ENCODE measurements around the gene KMT2A.

The KMT2A gene

DNA sequence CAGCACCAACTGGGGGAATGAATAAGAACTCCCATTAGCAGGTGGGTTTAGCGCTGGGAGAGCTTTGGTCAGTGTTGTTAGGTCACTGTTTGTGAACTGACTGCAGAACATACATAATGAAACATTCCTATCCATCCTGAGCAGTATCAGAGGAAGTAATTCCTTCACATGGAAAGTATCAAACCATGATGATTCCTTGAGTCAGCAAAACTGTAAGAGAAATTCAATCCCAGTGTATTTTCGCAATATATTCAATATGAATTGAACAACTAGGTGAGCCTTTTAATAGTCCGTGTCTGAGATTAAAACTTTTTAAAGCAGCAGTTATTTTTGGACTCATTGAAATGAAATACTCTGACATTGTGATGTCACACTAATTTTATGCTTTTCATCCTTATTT is 48.1 kb downstream of the KMT2A start:
- no peak for DNase-seq (ENCODE audit: low read depth in 2 of 3, low spot score in 1 of 3)

DNA sequence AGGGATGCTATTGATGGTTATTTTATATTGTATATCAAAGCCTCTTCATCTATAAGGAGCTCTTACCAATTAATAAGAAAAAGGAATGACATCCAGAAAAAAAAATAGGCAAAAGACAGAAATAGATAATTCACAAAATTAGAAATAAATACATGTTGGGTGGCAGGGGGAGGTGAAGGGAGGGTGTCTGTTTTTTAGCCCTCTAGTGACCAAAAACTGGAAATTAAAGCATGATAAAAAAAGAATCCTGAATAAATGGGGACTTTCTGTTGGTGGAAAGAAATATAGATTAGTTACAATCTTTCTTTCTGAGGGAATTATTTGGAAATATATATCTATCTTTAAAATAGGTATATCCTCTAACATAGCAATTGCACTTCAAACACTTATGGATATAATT is 49.0 kb downstream of the KMT2A start:
- no peak for DNase-seq (ENCODE audit: low read depth in 2 of 3, low spot score in 1 of 3)

DNA sequence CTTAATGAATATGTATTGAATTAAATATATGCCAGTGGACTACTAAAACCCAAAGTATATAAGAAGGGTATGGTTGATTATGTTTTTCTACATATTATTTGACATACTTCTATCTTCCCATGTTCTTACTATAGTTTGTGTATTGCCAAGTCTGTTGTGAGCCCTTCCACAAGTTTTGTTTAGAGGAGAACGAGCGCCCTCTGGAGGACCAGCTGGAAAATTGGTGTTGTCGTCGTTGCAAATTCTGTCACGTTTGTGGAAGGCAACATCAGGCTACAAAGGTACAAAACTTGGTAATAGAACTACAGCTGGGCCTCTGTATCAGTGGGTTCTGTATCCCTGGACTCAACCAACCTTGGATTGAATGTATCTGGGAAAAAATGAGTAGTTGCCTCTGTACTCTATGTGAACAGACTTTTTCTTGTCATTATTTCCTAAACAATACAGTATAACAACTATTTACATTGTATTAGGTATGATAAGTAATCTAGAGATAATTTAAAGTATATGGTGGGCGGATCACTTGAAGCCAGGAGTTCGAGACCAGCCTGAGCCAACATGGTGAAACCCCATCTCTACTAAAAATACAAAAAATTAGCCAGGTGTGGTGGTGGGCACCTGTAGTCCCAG is 52.3 kb downstream of the KMT2A start:
- peak; percentile 53 to 80 (median 65) for DNase-seq (ENCODE audit: low read depth in 2 of 3, low spot score in 1 of 3)

GRCh38 chr11:118491041-118491440 is 54.7 kb downstream of the KMT2A start:
- peak in 1 of 3 donors; percentile 10 for DNase-seq (ENCODE audit: low read depth in 2 of 3, low spot score in 1 of 3)

DNA sequence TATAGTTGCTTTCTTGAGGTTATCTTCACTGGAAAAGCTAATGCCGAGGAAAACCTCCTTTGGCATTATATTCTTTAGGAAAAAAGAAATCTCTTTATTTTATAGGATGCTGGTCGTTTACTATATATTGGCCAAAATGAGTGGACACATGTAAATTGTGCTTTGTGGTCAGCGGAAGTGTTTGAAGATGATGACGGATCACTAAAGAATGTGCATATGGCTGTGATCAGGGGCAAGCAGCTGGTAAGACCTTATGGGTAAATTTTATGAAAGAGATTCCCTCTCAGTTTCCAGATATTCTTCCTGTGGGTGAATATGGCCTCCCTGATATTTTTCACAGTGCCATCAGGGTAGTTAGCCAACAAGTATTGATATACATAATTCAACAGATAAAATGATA is 61.5 kb downstream of the KMT2A start:
- DNase-seq (ENCODE audit: low read depth in 2 of 3, low spot score in 1 of 3) = no peak

- no peak for DNase-seq (ENCODE audit: low read depth in 2 of 3, low spot score in 1 of 3)
Measured at GRCh38 chr11:118503216-118503615, 66.9 kb downstream of the KMT2A start.

DNA sequence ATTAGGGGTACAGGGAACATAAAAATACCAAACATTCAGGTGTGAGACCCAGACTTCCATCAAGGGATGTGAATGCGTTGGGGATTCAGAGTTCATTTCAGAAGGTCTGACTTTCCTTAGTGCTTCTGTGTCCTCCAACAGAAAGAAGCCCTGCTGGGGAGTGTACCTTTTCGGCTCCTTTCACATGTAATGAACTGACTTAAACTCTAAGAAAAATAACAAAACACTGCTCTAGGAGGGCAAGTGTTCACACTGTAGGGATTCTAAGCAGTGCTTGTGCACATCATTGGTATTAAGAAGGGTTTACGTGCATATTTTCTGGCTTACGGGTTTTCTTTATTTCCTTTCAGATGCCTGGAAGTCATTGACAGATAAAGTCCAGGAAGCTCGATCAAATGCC is 75.3 kb downstream of the KMT2A start:
- no peak for DNase-seq (ENCODE audit: low read depth in 2 of 3, low spot score in 1 of 3)

- no peak for DNase-seq (ENCODE audit: low read depth in 2 of 3, low spot score in 1 of 3)
Measured at GRCh38 chr11:118514103-118514502, 77.8 kb downstream of the KMT2A start.

DNA sequence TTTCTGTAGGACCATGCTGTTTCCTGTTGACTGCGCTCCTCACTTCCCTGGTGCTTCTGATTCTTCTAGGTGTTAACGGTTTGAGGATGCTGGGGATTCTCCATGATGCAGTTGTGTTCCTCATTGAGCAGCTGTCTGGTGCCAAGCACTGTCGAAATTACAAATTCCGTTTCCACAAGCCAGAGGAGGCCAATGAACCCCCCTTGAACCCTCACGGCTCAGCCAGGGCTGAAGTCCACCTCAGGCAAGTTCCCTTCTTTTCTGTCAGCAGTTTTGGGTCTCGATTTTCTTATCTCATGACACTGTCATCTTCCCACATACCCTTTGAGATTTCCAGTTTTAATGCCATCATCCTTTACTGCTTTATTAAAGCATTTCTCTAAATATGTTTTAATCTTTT is 83.3 kb downstream of the KMT2A start:
- DNase-seq (ENCODE audit: low read depth in 2 of 3, low spot score in 1 of 3) = no peak

DNA sequence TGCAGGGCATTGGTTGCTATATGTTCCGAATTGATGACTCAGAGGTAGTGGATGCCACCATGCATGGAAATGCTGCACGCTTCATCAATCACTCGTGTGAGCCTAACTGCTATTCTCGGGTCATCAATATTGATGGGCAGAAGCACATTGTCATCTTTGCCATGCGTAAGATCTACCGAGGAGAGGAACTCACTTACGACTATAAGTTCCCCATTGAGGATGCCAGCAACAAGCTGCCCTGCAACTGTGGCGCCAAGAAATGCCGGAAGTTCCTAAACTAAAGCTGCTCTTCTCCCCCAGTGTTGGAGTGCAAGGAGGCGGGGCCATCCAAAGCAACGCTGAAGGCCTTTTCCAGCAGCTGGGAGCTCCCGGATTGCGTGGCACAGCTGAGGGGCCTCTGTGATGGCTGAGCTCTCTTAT is 85.6 kb downstream of the KMT2A start:
- DNase-seq (ENCODE audit: low read depth in 2 of 3, low spot score in 1 of 3) = no peak

DNA sequence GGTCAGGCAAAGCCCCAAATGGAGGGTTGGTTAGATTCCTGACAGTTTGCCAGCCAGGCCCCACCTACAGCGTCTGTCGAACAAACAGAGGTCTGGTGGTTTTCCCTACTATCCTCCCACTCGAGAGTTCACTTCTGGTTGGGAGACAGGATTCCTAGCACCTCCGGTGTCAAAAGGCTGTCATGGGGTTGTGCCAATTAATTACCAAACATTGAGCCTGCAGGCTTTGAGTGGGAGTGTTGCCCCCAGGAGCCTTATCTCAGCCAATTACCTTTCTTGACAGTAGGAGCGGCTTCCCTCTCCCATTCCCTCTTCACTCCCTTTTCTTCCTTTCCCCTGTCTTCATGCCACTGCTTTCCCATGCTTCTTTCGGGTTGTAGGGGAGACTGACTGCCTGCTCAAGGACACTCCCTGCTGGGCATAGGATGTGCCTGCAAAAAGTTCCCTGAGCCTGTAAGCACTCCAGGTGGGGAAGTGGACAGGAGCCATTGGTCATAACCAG is 86.3 kb downstream of the KMT2A start:
- DNase-seq (ENCODE audit: low read depth in 2 of 3, low spot score in 1 of 3) = no peak

GRCh38 chr11:118524356-118524755 is 88.1 kb downstream of the KMT2A start:
- no peak for DNase-seq (ENCODE audit: low read depth in 2 of 3, low spot score in 1 of 3)

GRCh38 chr11:118524757-118525470 is 88.6 kb downstream of the KMT2A start:
- no peak for DNase-seq (ENCODE audit: low read depth in 2 of 3, low spot score in 1 of 3)

DNA sequence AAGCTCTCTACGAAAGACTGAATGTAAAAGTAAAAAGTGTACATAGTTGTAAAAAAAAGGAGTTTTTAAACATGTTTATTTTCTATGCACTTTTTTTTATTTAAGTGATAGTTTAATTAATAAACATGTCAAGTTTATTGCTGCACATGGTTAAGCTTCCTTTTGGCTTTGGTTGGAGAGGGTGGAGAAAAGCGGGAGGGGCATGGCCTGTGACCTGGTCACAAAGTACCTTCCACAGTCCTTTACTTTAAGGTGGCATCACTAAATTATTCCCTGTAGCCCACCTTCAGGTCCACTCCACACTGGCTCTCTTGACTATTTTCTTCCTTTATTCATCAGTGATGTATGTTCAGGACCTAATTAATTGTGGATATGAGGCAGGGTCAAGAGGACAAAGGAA is 90.4 kb downstream of the KMT2A start:
- DNase-seq (ENCODE audit: low read depth in 2 of 3, low spot score in 1 of 3) = no peak

DNA sequence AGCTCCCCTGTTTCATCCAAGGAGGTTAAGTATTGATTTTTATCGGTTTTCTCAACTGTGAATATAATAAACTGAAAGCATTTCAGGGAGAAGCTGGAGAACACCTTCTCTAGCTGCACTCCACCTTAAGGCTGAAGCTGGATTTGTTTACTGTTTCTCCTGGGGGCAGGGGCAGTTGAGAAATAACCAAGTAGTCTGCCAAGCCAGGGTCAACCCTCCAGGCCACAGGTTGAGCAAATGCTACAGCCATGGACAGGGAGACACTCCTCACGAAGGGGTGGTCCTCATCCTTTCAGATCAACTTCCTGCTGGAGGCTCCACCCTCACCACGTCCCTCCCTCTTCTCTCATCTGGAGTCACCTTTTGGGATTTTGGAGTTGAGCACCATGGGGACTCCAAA is 90.8 kb downstream of the KMT2A start, which contains the start of gene TTC36:
Gene TTC36, plus strand, starts transcription at position 366 of the 400 bp plus-strand sequence. Its CDS starts 21 bp downstream, at position 387.
- no peak for DNase-seq (ENCODE audit: low read depth in 2 of 3, low spot score in 1 of 3)

- DNase-seq (ENCODE audit: low read depth in 2 of 3, low spot score in 1 of 3) = no peak
Measured at GRCh38 chr11:118528511-118528910, 92.2 kb downstream of the KMT2A start.

DNA sequence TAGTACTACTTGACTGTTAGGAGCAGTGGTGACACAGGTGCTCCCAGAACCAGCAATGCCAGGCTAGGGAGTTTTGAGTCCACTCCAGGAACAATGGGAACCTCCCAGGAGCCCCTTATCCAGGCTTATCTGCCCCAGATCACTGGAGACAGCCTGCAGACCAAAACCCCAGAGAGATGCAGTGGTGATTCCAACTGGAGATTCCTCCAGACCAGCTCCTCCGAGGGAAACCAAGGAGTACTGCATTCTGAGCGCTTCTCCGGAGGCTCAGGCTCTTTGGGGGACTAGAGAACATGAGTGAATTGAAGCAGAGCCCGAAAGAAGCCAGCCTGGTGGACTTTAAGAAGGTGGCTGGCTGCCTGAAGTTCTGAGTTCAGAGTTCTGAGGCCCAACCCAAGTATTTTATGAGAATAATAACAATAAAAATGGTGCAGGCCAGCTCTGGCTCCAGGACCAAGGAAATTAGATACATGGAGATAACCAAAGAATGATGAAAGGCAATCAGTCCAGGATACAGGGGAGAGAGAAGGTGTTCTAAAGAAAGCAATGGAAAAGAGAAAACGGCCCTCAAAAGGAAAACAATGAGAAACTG is 93.4 kb downstream of the KMT2A start:
- DNase-seq (ENCODE audit: low read depth in 2 of 3, low spot score in 1 of 3) = no peak

- DNase-seq (ENCODE audit: low read depth in 2 of 3, low spot score in 1 of 3) = peak in 1 of 3 donors; percentile 1
Measured at GRCh38 chr11:118530180-118530682, 93.9 kb downstream of the KMT2A start.

DNA sequence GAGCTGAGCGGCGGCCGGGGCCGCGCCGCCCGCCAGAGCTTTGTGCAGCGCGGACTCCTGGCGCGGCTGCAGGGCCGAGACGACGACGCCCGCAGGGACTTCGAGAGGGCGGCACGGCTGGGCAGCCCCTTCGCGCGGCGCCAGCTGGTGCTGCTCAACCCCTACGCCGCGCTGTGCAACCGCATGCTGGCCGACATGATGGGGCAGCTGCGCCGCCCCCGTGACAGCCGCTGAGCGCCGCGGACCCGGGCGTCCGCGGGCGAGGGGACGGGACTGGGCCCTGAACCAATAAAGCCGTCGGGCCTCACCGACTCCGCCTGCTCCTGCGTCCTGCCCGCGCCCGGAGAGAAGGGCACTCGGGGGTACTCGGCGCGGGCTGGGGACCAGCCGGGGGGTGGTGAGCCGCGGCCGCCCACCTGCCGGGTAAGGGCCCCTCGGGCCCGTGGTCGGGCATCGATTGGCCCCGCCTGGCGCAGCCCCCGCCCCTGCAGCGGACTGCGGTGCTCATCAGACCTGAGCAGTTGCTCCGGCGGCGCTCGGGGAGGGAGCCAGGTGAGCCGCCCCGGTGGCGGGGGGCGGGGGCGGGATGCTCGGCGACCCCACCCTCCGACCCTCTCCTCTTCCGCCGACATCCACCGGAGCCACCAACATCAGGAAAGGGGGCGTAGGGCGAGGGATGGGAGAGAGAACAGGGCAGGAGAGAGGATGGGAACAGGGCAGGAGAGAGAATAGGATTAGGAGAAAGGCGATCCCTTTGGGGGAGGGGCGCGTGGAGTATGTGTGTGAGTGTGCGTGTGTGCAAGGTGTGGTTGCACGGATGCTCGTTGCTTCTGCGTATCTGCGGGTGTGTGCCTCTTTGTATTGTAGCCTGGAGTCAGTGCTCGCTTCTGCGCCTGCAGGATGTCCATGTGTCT is 94.6 kb downstream of the KMT2A start, which contains the start of gene TMEM25:
Gene TMEM25, plus strand, starts transcription at position 510 of the 914 bp plus-strand sequence. CDS start 610 bp downstream, outside the sequence.
- DNase-seq (ENCODE audit: low read depth in 2 of 3, low spot score in 1 of 3) = peak; percentile 48 to 65 (median 49)

DNA sequence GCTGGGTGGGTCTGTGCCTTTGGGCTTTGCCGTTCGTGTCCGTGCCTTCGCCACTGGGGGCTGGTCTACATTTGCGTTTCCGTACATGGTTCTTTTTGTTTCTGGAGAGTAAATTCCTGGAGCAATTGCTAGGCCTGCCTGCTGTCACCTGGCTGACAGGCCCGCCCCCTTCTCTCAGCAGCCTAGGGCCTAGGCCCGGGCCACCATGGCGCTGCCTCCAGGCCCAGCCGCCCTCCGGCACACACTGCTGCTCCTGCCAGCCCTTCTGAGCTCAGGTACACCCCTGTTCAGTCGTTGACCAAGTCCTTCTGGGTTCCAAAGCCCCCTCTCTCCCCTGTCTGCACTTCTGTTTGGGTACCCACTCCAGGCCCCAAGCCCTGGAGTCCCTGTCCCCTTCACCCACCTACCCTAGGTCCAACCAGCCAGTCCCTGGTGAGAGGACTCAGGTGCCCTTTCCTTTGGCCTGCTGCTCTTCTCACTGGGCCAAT is 95.3 kb downstream of the KMT2A start:
- no peak for DNase-seq (ENCODE audit: low read depth in 2 of 3, low spot score in 1 of 3)

GRCh38 chr11:118532091-118532490 is 95.8 kb downstream of the KMT2A start:
- DNase-seq (ENCODE audit: low read depth in 2 of 3, low spot score in 1 of 3) = no peak

All from stimulated activated CD4-positive, alpha-beta T cell treated with anti-CD3 and anti-CD28 coated beads, Interleukin-12 subunit alpha, Interleukin-12 subunit beta, amount 100 ng/mL, for 48 hours (primary cell).